HuH-7 (cell line): ENCODE measurements around the gene TIAM2.

Experiments
- DNase-seq: peaks from one replicate; pipeline ENCODE4 v3.0.0; 2011; ENCODE audit warnings: low spot score

Gene TIAM2

GRCh38 chr6:155130161-155130853 is 135.2 kb downstream of the TIAM2 start:
- no peak for DNase-seq

GRCh38 chr6:155132617-155133016 is 137.5 kb downstream of the TIAM2 start:
- DNase-seq: no peak

- no peak for DNase-seq
These were observed 145.9 kb downstream of the TIAM2 start for GRCh38 chr6:155141002-155141401.

DNA sequence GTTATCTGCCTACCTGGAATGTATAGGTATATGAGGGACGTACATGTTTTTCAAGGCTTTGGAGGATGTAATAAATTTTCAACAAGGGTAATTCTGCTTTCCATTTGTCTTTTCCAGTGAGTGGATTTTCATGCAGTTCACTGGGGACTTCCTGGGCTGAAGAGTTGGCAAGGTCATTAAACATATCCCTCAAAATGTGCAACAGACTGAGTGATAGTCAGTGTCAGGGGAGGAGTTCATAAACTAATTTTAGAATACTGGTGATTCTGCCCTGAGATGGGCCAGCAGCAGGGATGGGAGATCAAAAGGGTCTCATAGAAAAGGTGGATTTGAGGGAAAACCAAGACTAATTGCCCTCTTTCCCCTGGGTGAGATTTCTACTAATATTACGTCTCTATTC is 146.4 kb downstream of the TIAM2 start:
- no peak for DNase-seq

GRCh38 chr6:155142168-155143028 is 147.3 kb downstream of the TIAM2 start:
- DNase-seq: no peak

- DNase-seq: no peak
These were observed 148.0 kb downstream of the TIAM2 start for GRCh38 chr6:155143029-155143577.

- DNase-seq: no peak
These were observed 148.5 kb downstream of the TIAM2 start for GRCh38 chr6:155143578-155144106.

GRCh38 chr6:155146205-155146604 is 151.1 kb downstream of the TIAM2 start:
- DNase-seq: no peak

GRCh38 chr6:155147958-155148663 is 153.0 kb downstream of the TIAM2 start:
- DNase-seq: no peak

DNA sequence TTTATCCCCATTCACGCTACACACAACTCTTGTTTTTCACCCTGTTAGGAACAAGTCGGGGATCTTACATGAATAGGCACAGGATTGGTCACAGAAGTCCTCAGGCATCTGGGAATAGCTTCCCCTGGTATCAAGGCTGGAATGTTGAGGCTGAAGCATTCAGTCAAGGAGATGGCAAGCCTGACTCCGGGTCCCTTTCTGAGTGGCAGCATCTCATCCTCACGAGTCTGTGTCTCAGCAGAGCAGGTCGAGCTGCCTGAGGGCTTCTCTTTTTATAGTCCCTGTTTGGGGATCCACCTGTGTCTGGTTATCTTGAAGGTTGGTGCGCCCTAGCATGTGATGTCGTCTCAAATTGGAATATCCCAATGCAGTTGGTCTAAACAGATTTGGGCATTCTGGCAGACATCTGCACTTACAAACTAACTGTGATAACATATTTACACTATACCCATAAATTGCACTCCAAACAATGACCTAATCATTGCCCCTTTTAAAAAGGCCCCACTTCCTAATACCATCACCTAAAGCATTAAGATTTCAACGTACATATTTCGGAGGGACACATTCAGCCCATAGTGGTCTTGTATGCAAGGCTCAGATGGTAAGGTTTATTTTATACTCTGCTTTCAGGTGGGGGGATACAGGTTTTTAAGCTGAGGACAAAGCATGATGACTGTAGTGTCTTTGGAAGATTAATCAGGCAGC is 156.0 kb downstream of the TIAM2 start:
- DNase-seq: no peak

- DNase-seq: peak; percentile 72
These were observed 157.3 kb downstream of the TIAM2 start for GRCh38 chr6:155152211-155153076.

DNA sequence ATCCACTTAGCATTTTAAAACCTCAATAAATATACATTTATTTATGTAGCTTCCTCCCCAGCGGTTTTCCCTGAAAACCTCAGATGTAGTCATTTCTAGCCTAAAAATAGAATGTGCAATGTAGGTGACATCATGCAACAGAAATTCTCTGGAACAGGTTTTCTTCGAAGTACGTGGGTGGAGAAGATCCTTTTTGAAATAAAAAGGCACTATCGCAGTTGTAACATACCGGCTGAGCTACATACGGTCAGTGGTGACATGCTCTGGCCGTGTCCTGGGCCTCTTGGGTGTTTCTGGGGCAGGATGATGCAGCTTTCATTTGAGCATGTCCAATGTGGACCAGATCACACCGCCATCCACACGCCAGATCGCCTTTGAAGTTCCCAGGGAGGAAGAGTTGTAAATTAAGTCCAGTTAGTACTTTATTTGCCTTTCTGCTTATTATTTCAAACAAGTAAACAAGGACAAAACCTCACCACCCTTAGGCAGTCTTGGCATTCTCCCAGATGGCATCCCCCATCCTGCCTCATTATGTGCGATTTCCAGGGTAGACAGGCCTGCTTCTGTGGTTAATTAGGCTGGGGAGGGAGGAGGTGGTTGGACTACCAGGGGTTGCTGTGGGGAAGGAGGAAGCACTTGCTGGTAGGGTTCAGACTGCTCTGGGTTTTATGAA is 159.2 kb downstream of the TIAM2 start:
- no peak for DNase-seq

GRCh38 chr6:155155787-155156447 is 160.8 kb downstream of the TIAM2 start:
- no peak for DNase-seq

DNA sequence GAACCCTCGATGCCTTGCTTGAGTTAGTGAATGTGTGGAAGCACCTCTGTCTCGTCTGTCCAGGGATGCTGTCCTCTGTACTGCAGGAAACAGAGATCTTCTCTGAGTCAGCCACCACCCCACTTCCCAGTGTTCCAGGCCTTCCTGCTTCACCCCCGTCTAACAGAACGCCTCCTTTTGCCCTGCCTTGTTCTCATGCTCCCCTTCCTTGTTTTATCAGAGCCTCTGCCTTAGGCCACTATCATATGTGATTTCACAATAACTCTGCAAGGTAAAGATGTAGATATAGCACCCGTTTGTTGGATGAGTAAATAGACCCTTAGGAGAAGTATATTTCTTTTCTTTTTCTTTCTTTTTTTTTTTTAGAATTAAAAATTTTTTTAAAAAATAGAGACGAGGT is 162.0 kb downstream of the TIAM2 start:
- no peak for DNase-seq

DNA sequence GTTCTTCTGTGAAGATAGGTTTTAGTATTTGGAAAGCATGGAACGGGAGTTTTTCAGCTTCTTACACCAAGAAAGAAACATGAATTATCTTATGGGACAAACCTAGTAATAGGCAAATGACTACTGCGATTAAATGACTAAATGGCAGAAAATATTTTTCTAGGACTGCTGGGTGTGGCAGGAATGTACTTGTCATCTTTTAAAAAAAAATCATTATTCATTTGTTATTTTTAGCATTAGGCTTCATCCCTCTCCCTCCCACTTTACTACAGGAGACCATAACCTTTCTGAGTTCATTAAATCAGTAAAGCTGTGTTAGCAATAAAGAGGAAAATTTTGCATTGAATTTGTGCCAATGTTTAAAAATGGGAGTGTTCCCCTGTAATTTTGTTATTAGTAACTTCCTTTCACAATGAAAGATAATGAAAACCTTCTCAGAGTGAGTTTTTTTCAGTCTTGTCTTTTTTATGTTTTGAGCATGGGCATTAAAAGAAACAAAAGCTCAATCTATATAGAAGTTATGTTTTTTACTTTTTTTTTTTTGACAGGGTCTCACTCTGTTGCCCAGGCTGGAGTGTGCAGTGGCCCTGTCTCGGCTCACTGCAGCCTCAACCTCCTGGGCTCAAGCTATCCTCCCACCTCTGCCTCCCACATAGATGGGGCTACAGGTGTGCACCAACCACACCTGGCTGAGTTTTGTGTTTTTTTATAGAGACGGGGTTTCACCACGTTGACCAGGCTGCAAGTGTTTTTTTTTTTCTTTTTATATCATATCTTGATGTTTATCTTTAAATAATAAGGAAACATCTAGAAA is 163.1 kb downstream of the TIAM2 start:
- no peak for DNase-seq

- DNase-seq: no peak
These were observed 167.6 kb downstream of the TIAM2 start for GRCh38 chr6:155162682-155163081.

- no peak for DNase-seq
These were observed 168.5 kb downstream of the TIAM2 start for GRCh38 chr6:155163601-155164000.

DNA sequence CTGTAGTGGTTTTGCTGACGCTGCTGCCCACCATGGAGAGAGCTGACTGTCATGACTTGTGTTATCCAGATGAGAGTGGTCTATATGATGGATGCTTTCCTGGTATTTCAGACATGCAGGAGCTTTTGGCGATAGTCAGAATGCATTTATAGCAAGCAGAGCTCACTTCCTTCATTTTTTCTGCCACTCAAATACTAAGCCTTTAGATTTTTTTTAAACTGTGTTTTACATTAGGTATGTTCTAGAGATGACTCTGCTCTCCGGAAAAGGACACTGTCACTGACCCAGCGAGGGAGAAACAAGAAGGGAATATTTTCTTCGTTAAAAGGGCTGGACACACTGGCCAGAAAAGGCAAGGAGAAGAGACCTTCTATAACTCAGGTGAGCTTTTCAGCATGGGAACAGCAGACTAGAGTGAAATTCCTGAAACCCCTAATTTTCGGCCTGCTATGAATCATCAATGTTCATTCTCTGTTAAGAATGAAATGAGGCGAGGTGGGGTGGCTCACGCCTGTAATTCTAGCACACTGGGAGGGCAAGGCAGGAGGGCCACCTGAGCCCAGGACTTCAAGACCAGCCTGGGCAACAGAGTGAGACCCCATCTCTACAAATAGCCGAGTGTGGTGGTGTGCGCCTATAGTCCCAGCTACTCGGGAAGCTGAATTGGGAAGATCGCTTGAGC is 170.1 kb downstream of the TIAM2 start:
- DNase-seq: no peak
